ENCODE data around the gene CYP2W1. TPM values are rescaled to one million over a fixed set of nuclear protein-coding genes. Genes with fewer than 3 reads are reported as not detected.

The CYP2W1 gene
- total and polyA plus RNA-seq, 2 experiments from 2014 or later, result not detected

DNA sequence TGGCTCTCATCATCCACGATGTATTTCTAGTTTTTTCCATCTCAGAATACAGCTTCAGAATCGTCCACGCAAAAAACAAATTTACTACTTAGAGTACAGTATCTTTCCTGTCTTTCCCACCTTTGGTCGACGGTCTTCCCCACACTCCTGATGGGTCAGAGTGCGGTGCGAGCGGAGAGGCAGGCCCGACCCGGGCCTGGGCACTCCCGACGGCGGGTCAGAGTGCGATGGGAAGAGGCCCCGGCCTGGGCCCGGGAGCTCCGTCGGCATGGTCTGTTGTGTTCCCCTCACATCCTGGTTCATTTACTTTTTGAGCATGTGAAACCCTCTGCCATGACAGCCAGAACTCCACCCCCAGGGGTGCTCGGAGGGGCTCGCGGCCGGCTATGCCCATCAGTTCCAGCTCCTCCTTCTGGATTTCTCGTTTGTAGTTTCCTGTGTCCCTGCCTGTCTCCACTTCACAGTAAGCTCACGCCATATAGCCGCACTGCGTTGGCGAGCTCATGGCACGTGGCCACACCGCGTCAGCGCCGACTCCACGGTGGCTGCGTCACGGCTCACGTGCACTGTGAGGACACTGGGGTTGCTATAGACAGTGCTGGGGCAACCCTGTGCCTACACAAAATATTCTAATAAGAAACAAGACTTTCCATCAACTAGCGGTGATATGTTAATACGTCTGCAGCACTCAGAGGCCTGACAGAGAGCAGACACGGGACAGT is 15.5 kb upstream of the CYP2W1 start:
- Histone ChIP-seq H3K27ac (no peak overlapping the region), H3K27me3 (replicated peaks; ENCODE audit: insufficient read depth) (no peaks in the 10 kb centered on the region), H3K9me2 (ENCODE audit: insufficient read depth) (no peaks in the 10 kb centered on the region), H3K4me1 (ENCODE audit: insufficient read depth) (peaks cover 7% of the 10 kb centered on the region), H3K79me2 (ENCODE audit: insufficient read depth) (peaks cover 38% of the 10 kb centered on the region), H3F3A (ENCODE audit: insufficient read depth) (peaks cover 15% of the 10 kb centered on the region), H3K4me2 (ENCODE audit: unreplicated experiment) (no peak overlapping the region), H4K20me1 (ENCODE audit: insufficient read depth) (no peaks in the 10 kb centered on the region), H3K4me3 (no peak overlapping the region), H2AFZ (no peak overlapping the region), H3K9ac (no peak overlapping the region), H3K9me3 (ENCODE audit: low read depth) (no peaks in the 10 kb centered on the region), H3K36me3 (ENCODE audit: low read depth) (peaks cover 18% of the 10 kb centered on the region; the same call in 1 of the 2 replicates)
- in situ Hi-C loops (cut with MboI), result no loop called here
- 86 to 88% methylated on average over 39 of the region's 39 CpGs for WGBS, 2 experiments (ENCODE audit: low coverage in 1 of 2, low lambda C conversion rate in 2 of 2, missing lambda C conversion rate in 2 of 2)
- DNase-seq, result no peak
- TF ChIP-seq EZH2 (IDR thresholded peaks at IDR 0.05; ENCODE audit: insufficient read depth, poor library complexity, severe bottlenecking) (no peak), EZH2phosphoT487 (IDR thresholded peaks at IDR 0.05; ENCODE audit: insufficient read depth, low read depth) (no peak)

DNA sequence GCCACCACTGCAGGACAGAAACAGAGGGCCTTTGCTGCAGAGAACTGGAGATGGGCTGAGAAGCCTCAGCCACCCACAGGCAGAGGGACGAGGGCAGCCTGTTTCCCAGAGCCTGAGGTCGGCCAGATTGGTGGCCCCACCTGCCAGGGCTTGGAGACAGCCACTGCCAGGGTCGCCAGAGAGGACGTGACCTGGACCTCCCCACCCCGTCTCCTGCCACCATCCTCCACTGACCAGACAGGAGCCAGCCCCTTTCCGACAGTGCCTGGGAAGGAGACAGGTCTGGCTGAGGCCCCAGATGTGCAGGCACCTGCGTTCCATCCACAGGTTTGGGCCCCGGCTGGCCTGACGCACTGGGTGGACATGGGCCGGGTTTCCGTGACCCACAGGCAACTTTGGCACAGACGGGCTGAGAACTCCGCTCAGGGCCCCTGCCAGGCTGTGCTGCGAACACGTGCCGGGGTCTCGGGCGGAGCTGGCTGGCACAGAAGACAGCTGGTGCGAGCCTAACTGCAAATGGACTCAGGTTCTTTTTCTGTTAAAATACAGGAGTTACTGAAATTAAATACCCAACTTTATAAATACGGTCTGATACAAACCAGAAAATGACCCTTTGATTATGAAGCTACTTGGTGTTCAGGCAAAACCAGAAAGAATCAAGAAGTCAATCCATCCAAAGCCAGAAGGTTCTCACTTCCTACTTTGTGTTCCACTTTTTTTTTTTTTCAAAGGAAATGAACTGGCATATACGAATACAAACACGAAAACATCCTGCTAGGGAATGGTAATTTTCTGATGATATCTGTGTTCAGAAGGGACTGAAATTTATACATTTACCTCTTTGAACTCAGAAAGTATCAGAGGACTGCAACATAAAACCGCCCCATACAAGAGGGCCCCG is 14.5 kb upstream of the CYP2W1 start:
- DNase-seq, result no peak
- TF ChIP-seq EZH2 (IDR thresholded peaks at IDR 0.05; ENCODE audit: insufficient read depth, poor library complexity, severe bottlenecking) (no peak), EZH2phosphoT487 (IDR thresholded peaks at IDR 0.05; ENCODE audit: insufficient read depth, low read depth) (no peak)
- Histone ChIP-seq H3K9me2 (ENCODE audit: insufficient read depth) (no peaks in the 10 kb centered on the region), H3K9ac (no peak overlapping the region), H3K9me3 (ENCODE audit: low read depth) (no peaks in the 10 kb centered on the region), H3K36me3 (ENCODE audit: low read depth) (peaks cover 25% of the 10 kb centered on the region; the same call in 1 of the 2 replicates), H3K27ac (no peak overlapping the region), H3K79me2 (ENCODE audit: insufficient read depth) (peaks cover 48% of the 10 kb centered on the region), H3F3A (ENCODE audit: insufficient read depth) (peaks cover 15% of the 10 kb centered on the region), H2AFZ (no peak overlapping the region), H4K20me1 (ENCODE audit: insufficient read depth) (no peaks in the 10 kb centered on the region), H3K4me2 (ENCODE audit: unreplicated experiment) (no peak overlapping the region), H3K27me3 (replicated peaks; ENCODE audit: insufficient read depth) (no peaks in the 10 kb centered on the region), H3K4me3 (no peak overlapping the region), H3K4me1 (ENCODE audit: insufficient read depth) (peaks cover 7% of the 10 kb centered on the region)
- 93 to 94% methylated on average over 22 to 23 of the region's 24 CpGs for WGBS, 2 experiments (ENCODE audit: low coverage in 1 of 2, low lambda C conversion rate in 2 of 2, missing lambda C conversion rate in 2 of 2)
- in situ Hi-C loops (cut with MboI), result no loop called here

DNA sequence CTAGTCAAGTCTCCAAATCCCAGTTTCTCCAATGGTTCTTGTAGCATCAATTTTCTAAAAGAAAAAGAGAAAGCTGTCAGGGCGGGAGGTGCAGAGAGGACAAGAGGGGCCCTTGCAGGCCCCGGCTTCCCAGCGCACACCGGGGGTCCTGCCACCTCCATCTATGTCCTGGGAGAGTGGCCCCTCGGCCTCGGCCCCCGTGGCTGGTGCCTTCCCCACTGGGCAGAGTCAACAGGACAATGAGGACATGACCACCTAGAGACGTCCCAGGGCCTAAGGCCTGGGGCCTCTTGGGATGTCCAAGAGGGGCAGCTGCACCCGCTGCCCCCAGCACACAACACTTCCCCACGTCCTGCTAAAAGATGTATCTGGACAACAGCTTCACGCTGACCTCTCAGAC is 13.6 kb upstream of the CYP2W1 start:
- in situ Hi-C loops (cut with MboI), result no loop called here
- Histone ChIP-seq H3F3A (ENCODE audit: insufficient read depth) (peaks cover 18% of the 10 kb centered on the region), H3K4me2 (ENCODE audit: unreplicated experiment) (no peak overlapping the region), H3K4me3 (no peak overlapping the region), H3K79me2 (ENCODE audit: insufficient read depth) (peaks cover 57% of the 10 kb centered on the region), H3K9me3 (ENCODE audit: low read depth) (no peaks in the 10 kb centered on the region), H3K27ac (no peak overlapping the region), H2AFZ (no peak overlapping the region), H3K4me1 (ENCODE audit: insufficient read depth) (peaks cover 7% of the 10 kb centered on the region), H4K20me1 (ENCODE audit: insufficient read depth) (no peaks in the 10 kb centered on the region), H3K36me3 (ENCODE audit: low read depth) (peaks cover 25% of the 10 kb centered on the region; the same call in 1 of the 2 replicates), H3K27me3 (replicated peaks; ENCODE audit: insufficient read depth) (no peaks in the 10 kb centered on the region), H3K9ac (no peak overlapping the region), H3K9me2 (ENCODE audit: insufficient read depth) (no peaks in the 10 kb centered on the region)
- DNase-seq, result no peak
- TF ChIP-seq EZH2 (IDR thresholded peaks at IDR 0.05; ENCODE audit: insufficient read depth, poor library complexity, severe bottlenecking) (no peak), EZH2phosphoT487 (IDR thresholded peaks at IDR 0.05; ENCODE audit: insufficient read depth, low read depth) (no peak)
- WGBS, 2 experiments (ENCODE audit: low coverage in 1 of 2, low lambda C conversion rate in 2 of 2, missing lambda C conversion rate in 2 of 2), result 90 to 92% methylated on average over 11 of the region's 11 CpGs

DNA sequence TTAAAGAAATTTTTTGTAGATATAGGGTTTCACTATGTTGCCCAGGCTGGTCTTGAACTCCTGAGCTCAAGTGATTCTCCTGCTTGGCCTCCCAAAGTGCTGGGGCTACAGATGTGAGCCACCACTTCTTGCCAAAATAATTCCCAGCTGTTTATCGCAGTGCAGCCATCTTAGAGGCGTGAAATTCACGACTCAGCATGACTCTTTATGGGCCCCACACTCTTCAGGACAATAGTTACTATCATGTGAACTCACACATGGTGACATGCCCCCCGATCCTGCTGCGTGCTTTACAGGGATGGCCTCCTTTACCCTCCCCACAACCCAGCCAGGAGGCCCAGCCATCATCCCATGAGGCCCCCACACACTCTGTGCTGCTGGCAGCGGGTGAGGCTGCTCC is 12.2 kb upstream of the CYP2W1 start:
- Histone ChIP-seq H3K4me2 (ENCODE audit: unreplicated experiment) (no peak overlapping the region), H3K4me3 (no peak overlapping the region), H3K27ac (no peak overlapping the region), H4K20me1 (ENCODE audit: insufficient read depth) (no peaks in the 10 kb centered on the region), H3K4me1 (ENCODE audit: insufficient read depth) (no peaks in the 10 kb centered on the region), H2AFZ (no peak overlapping the region), H3K27me3 (replicated peaks; ENCODE audit: insufficient read depth) (no peaks in the 10 kb centered on the region), H3K9me3 (ENCODE audit: low read depth) (no peaks in the 10 kb centered on the region), H3K79me2 (ENCODE audit: insufficient read depth) (peaks cover 62% of the 10 kb centered on the region), H3K36me3 (ENCODE audit: low read depth) (peaks cover 25% of the 10 kb centered on the region; the same call in 1 of the 2 replicates), H3K9me2 (ENCODE audit: insufficient read depth) (no peaks in the 10 kb centered on the region), H3F3A (ENCODE audit: insufficient read depth) (peaks cover 12% of the 10 kb centered on the region), H3K9ac (no peak overlapping the region)
- TF ChIP-seq EZH2phosphoT487 (IDR thresholded peaks at IDR 0.05; ENCODE audit: insufficient read depth, low read depth), result no peak
- no peak for TF ChIP-seq EZH2 (IDR thresholded peaks at IDR 0.05; ENCODE audit: insufficient read depth, poor library complexity, severe bottlenecking)
- in situ Hi-C loops (cut with MboI), result no loop called here
- 74% methylated on average over 6 of the region's 6 CpGs for WGBS, 2 experiments (ENCODE audit: low coverage in 1 of 2, low lambda C conversion rate in 2 of 2, missing lambda C conversion rate in 2 of 2)
- no peak for DNase-seq

Measured in GM23248 (cell line).